K562 (cell line): ENCODE data around the gene LARP4B. TPM values are rescaled to one million over a fixed set of nuclear protein-coding genes. Genes with fewer than 3 reads are reported as not detected.

Experiments used
- ATAC-seq: fragments of 200-7000 bp; cut with Tn5 transposase; 3 replicates; pipeline ENCODE4 v1.9.1; 2020; ENCODE audit warnings: moderate library complexity
- BruUV-seq: library from RNA; stranded (reverse); fragments of 400-500 nt; replicated peaks from 2 replicates; lab custom pipeline; 2021; lab: Mats Ljungman, UMichigan
- CTCF ChIA-PET: fragments of 300-600 bp; formaldehyde crosslinking; extraction: SDS; loops from one replicate; lab custom pipeline; 2021; ENCODE audit warnings: low intra/inter-chr PET ratio; lab: Yijun Ruan, JAX
- POLR2A ChIA-PET: fragments of 300-600, 350-650 bp; sonication (Branson Sonifier 250); formaldehyde crosslinking; extraction: SDS; loops from one replicate; lab custom pipeline; 2021; ENCODE audit warnings: antibody characterized with exemption, inconsistent platforms; lab: Yijun Ruan, JAX
- DNase-seq, 4 experiments: peaks; one replicate each; pipeline versions ENCODE4 v3.0.0 to v3.0.0-alpha.2; 2011 to 2018; ENCODE audit warnings: low spot score in 3 of 4, mixed read lengths in 3 of 4; ENCODE audit errors: extremely low read depth in 1 of 4
- FAIRE-seq: peaks from 2 replicates; lab custom pipeline; 2011; peaks lifted over from hg19 to GRCh38; lab: Jason Lieb, UNC
- H2AFZ ChIP-seq: 2 replicates; pipeline ENCODE4 v1.6.0; 2011; ENCODE audit warnings: low read depth, low read length, control low read depth, inconsistent platforms
- H3K27ac ChIP-seq: fragments of 200-600 bp; 3 replicates; pipeline ENCODE4 v1.8.0; 2011; ENCODE audit warnings: low read depth, mild to moderate bottlenecking, control low read depth, inconsistent platforms, low read length, moderate library complexity, mixed read lengths; ENCODE audit errors: extremely low read depth
- H3K27me3 ChIP-seq, 2 experiments: fragments of 300-600 bp in 1 of 2; 2 replicates in 1 of 2; 3 replicates in 1 of 2; pipeline versions ENCODE4 v1.6.0 to v1.8.0; 2011; ENCODE audit warnings: inconsistent platforms in 2 of 2, low read length in 2 of 2, mild to moderate bottlenecking in 1 of 2, mixed read lengths in 1 of 2, moderate library complexity in 1 of 2; ENCODE audit not compliant: control insufficient read depth in 2 of 2, insufficient read depth in 2 of 2
- H3K36me3 ChIP-seq: fragments of 300-600 bp; 3 replicates; pipeline ENCODE4 v1.8.0; 2011; ENCODE audit warnings: mild to moderate bottlenecking, low read length, inconsistent platforms; ENCODE audit not compliant: control insufficient read depth, insufficient read depth
- H3K4me1 ChIP-seq, 2 experiments: fragments of 200-600 bp in 1 of 2; replicated peaks in 1 of 2; 2 replicates in 1 of 2; 3 replicates in 1 of 2; pipeline versions ENCODE4 v1.5.1 to v1.8.0; 2011; ENCODE audit warnings: inconsistent platforms in 2 of 2, low read length in 2 of 2, mild to moderate bottlenecking in 1 of 2, mixed read lengths in 1 of 2, moderate library complexity in 1 of 2; ENCODE audit not compliant: control insufficient read depth in 2 of 2, insufficient read depth in 2 of 2
- H3K4me2 ChIP-seq: 2 replicates; pipeline ENCODE4 v1.6.1; 2011; ENCODE audit warnings: low read length, control low read depth, inconsistent platforms, mixed read lengths; ENCODE audit not compliant: insufficient read depth
- H3K4me3 ChIP-seq: fragments of 200-600 bp; sonication (generic), shearing (Covaris generic); 2 replicates; pipeline ENCODE4 v1.5.1; 2016; ENCODE audit warnings: control low read depth, inconsistent platforms
- H3K79me2 ChIP-seq: fragments of 200-600 bp; 3 replicates; pipeline ENCODE4 v1.8.0; 2011; ENCODE audit warnings: low read length, inconsistent platforms; ENCODE audit not compliant: control insufficient read depth, insufficient read depth
- H3K9ac ChIP-seq, 2 experiments: 2 replicates each; pipeline versions ENCODE4 v1.6.0 to v1.6.1; 2011; ENCODE audit warnings: low read depth in 2 of 2, low read length in 2 of 2, control low read depth in 1 of 2, inconsistent platforms in 1 of 2, mild to moderate bottlenecking in 1 of 2, mixed read lengths in 1 of 2; ENCODE audit not compliant: insufficient read depth in 1 of 2
- H3K9me1 ChIP-seq: one replicate; pipeline ENCODE4 v1.6.0; 2011; ENCODE audit warnings: inconsistent platforms, mild to moderate bottlenecking, low read length, moderate library complexity; ENCODE audit not compliant: control insufficient read depth, insufficient read depth
- H3K9me3 ChIP-seq: replicated peaks from 2 replicates; pipeline ENCODE4 v1.5.1; 2011; ENCODE audit warnings: low read depth, low read length, inconsistent platforms; ENCODE audit not compliant: control insufficient read depth, insufficient read depth
- H4K20me1 ChIP-seq: replicated peaks from 2 replicates; pipeline ENCODE4 v1.6.1; 2011; ENCODE audit warnings: low read length, inconsistent platforms, mixed read lengths; ENCODE audit not compliant: control insufficient read depth, insufficient read depth
- ELF1 ChIP-seq: fragments of 200-800 bp; sonication (Bioruptor generic); IDR thresholded peaks from 2 replicates; pipeline ENCODE4 v1.6.1; 2016; ENCODE audit warnings: missing genetic modification characterization, missing compliant biosample characterization
- ERF ChIP-seq: fragments of 450-650 bp; formaldehyde crosslinking; IDR thresholded peaks from 2 replicates; pipeline ENCODE4 v1.4.0; 2020; ENCODE audit warnings: mild to moderate bottlenecking, mixed read lengths
- HEY1 ChIP-seq: fragments of 250-450 bp; sonication (Bioruptor Pico); IDR thresholded peaks from 2 replicates; pipeline ENCODE4 v1.5.0; 2020; ENCODE audit warnings: mild to moderate bottlenecking, moderate library complexity, borderline replicate concordance
- POLR2G ChIP-seq: fragments of 200-400 bp; formaldehyde crosslinking; IDR thresholded peaks from 2 replicates; pipeline ENCODE4 v1.6.1; 2017; ENCODE audit warnings: low read depth, mild to moderate bottlenecking, antibody characterized with exemption, low read length, moderate library complexity
- PURB ChIP-seq: sonication (generic); formaldehyde crosslinking; IDR thresholded peaks from 2 replicates; pipeline ENCODE4 v1.9.0; 2021; ENCODE audit warnings: low read depth, mild to moderate bottlenecking, missing genetic modification reagents
- RBM22 ChIP-seq: fragments of 200-400 bp; formaldehyde crosslinking; IDR thresholded peaks from 2 replicates; pipeline ENCODE4 v1.6.1; 2018; ENCODE audit warnings: low read length, low read depth; ENCODE audit not compliant: poor library complexity, severe bottlenecking
- RFX1 ChIP-seq: fragments of 450-650 bp; IDR thresholded peaks from 2 replicates; pipeline ENCODE4 v1.6.1; 2016; ENCODE audit warnings: mild to moderate bottlenecking, moderate library complexity
- SAFB2 ChIP-seq: fragments of 200-400 bp; formaldehyde crosslinking; IDR thresholded peaks from 2 replicates; pipeline ENCODE4 v1.6.1; 2018; ENCODE audit warnings: borderline replicate concordance, low read length, low read depth, moderate library complexity; ENCODE audit not compliant: severe bottlenecking
- SFPQ ChIP-seq: fragments of 200-400 bp; formaldehyde crosslinking; IDR thresholded peaks from 2 replicates; pipeline ENCODE4 v1.6.1; 2017; ENCODE audit warnings: mild to moderate bottlenecking, low read depth, low read length, moderate library complexity
- SRSF9 ChIP-seq: fragments of 200-400 bp; formaldehyde crosslinking; IDR thresholded peaks from 2 replicates; pipeline ENCODE4 v1.6.1; 2017; ENCODE audit warnings: low read depth, low read length, borderline replicate concordance
- TEAD4 ChIP-seq, 2 experiments: sonication (generic) in 1 of 2; formaldehyde crosslinking in 1 of 2; IDR thresholded peaks; 2 replicates each; pipeline versions ENCODE4 v1.6.1 to v1.8.0; 2012 to 2022; ENCODE audit warnings: borderline replicate concordance in 1 of 2, inconsistent platforms in 1 of 2, low read length in 1 of 2, mild to moderate bottlenecking in 1 of 2, missing genetic modification reagents in 1 of 2
- THRAP3 ChIP-seq: fragments of 450-650 bp; IDR thresholded peaks from 2 replicates; pipeline ENCODE4 v1.6.1; 2016; ENCODE audit warnings: mild to moderate bottlenecking, inconsistent platforms, borderline replicate concordance
- U2AF2 ChIP-seq: fragments of 200-400 bp; formaldehyde crosslinking; optimal IDR thresholded peaks from 2 replicates; pipeline ENCODE3; 2017; ENCODE audit warnings: low read depth, mild to moderate bottlenecking, low read length
- ZBTB17 ChIP-seq: fragments of 450-650 bp; formaldehyde crosslinking; IDR thresholded peaks from 2 replicates; pipeline ENCODE4 v1.4.0; 2020; ENCODE audit warnings: mild to moderate bottlenecking
- ZNF184 ChIP-seq: sonication (generic); formaldehyde crosslinking; IDR thresholded peaks from 2 replicates; pipeline ENCODE4 v1.5.0; 2020; ENCODE audit warnings: missing genetic modification reagents
- ZNF583 ChIP-seq: fragments of 250-450 bp; sonication (Bioruptor Pico); IDR thresholded peaks from 2 replicates; pipeline ENCODE4 v1.4.0; 2020
- ZNF707 ChIP-seq: fragments of 250-450 bp; sonication (Bioruptor Pico); conservative IDR thresholded peaks from 2 replicates; pipeline ENCODE4 v1.8.0; 2022; ENCODE audit warnings: inconsistent platforms, mild to moderate bottlenecking, moderate library complexity
- WGBS: fragments of 100-300 bp; shearing (Covaris generic); methylation state at CpG from one replicate; pipeline ENCODE4 v1.1.6; 2016; ENCODE audit warnings: low coverage, mixed read lengths; ENCODE audit not compliant: insufficient coverage; ENCODE audit errors: missing lambda C conversion rate; 5-methylcytosine and 5-hydroxymethylcytosine counted together
- in situ Hi-C: fragments of 300-500 bp; cut with MboI; formaldehyde crosslinking; loops from 4 replicates; pipeline ENCODE4 v1.15.0; 2018; ENCODE audit warnings: inconsistent platforms, mixed read lengths
- intact Hi-C: fragments of 100-400 bp; cut with micrococcal nuclease; formaldehyde crosslinking; loops from 2 replicates; pipeline ENCODE4 v1.14.2; 2022
- polyA plus RNA-seq, 8 experiments: library from polyadenylated mRNA; depleted of rRNA in 4 of 8; stranded (reverse) in 5 of 8; unstranded in 3 of 8; fragments of >200 nt; fragmentation: Nextera tagmentation in 2 of 8; fragmentation: Illumina TruSeq in 1 of 8; extraction: Ambion mirVana in 2 of 8; extraction: Trizol in 1 of 8; gene quantifications; 2 replicates each; pipeline versions ENCODE4 v1.2.1 to v1.2.3, GENCODE V29; 2011 to 2014; ENCODE audit warnings: inconsistent platforms in 1 of 8, missing spikeins in 1 of 8
- total RNA-seq, 7 experiments: library from RNA; depleted of rRNA in 6 of 7; stranded (reverse); fragments of >200 nt in 6 of 7; fragmentation: Illumina TruSeq in 2 of 7; extraction: Trizol in 2 of 7; gene quantifications; 2 replicates each; pipeline versions ENCODE4 v1.2.1 to v1.2.3, GENCODE V29; 2011 to 2021; ENCODE audit warnings: low replicate concordance in 1 of 7

Gene LARP4B
- total and polyA plus RNA-seq, 9 of the 15 experiments (the other 6 are each of a cell fraction or from before 2014, with no cell fraction given), result 11.8 to 130 (median 42.6) TPM

- TF ChIP-seq HEY1 (no peak), POLR2G (0 out of 2 replicates have a peak, but pooled peaks have one; percentile 26)
- TF ChIP-seq, all 486 proteins: peak for 1
These were observed 118.7 kb downstream of the LARP4B start (continued) for GRCh38 chr10:812787-813186.

- FAIRE-seq (no peak), ATAC-seq (no peak), DNase-seq (no peak)
- intact Hi-C loops, result no loop called here
- no TSS peak for BruUV-seq
- H3K9ac ChIP-seq, result no peak overlapping the region
- no peaks in the 10 kb centered on the region for H3K9me1 ChIP-seq
- H3K4me2 ChIP-seq, result no peak overlapping the region
- no peak overlapping the region for H3K4me3 ChIP-seq
- no peak overlapping the region for H3K27ac ChIP-seq
- ChIA-PET POLR2A (interaction anchor here (1.5 kb wide), 1 partner anchor 12 kb away, joined by 7 read pairs; no protein-coding TSS in a partner anchor), CTCF (no interaction called here)
- 86% methylated on average over 9 of the region's 9 CpGs for WGBS
- no peaks in the 10 kb centered on the region for H3K79me2 ChIP-seq
- peaks cover 0 to 3% of the 10 kb centered on the region in 2 experiments; a peak in 1 of 5 replicates for H3K4me1 ChIP-seq
- H2AFZ ChIP-seq, result no peak overlapping the region
- H3K27me3 ChIP-seq, result no peaks in the 10 kb centered on the region
- peaks cover 94% of the 10 kb centered on the region for H3K36me3 ChIP-seq
- no peaks in the 10 kb centered on the region for H3K9me3 ChIP-seq
- in situ Hi-C loops, result no loop called here
- peaks cover 5% of the 10 kb centered on the region for H4K20me1 ChIP-seq
- no peak for TF ChIP-seq ERF
- TF ChIP-seq U2AF2, result no peak
- TF ChIP-seq SFPQ, result no peak
- TF ChIP-seq TEAD4 (IDR thresholded peaks at IDR 0.05; ENCODE audit: low read length), result no peak
- TF ChIP-seq TEAD4 (CRISPR knock-in tag; IDR thresholded peaks at IDR 0.05; ENCODE audit: borderline replicate concordance), result no peak
- TF ChIP-seq RFX1, result no peak
- no peak for TF ChIP-seq RBM22
- TF ChIP-seq ZBTB17 (CRISPR knock-in tag), result no peak
- TF ChIP-seq ELF1, result no peak
- no peak for TF ChIP-seq PURB (CRISPR knock-in tag)
- TF ChIP-seq ZNF184 (CRISPR knock-in tag), result no peak
- no peak for TF ChIP-seq THRAP3
- TF ChIP-seq SRSF9, result no peak
- TF ChIP-seq SAFB2, result no peak
- no peak for TF ChIP-seq ZNF707 (CRISPR knock-in tag)
- no peak for TF ChIP-seq ZNF583
These were observed 119.9 kb downstream of the LARP4B start for GRCh38 chr10:811379-812175.
